Measurements from ENCODE around the gene ARHGEF16. TPM values are rescaled to one million over a fixed set of nuclear protein-coding genes. Genes with fewer than 3 reads are reported as not detected.

The ARHGEF16 gene
- total RNA-seq, 1 donor from 2014 or later = 33.0 TPM

GRCh38 chr1:3490046-3490745 is 35.7 kb downstream of the ARHGEF16 start:
- no peak for TF ChIP-seq CTCF (IDR thresholded peaks at IDR 0.05; ENCODE audit: insufficient read depth, low read length, poor library complexity, severe bottlenecking)
- no peaks in the 10 kb centered on the region for H3K36me3 ChIP-seq (ENCODE audit: control insufficient read depth, insufficient read depth, low read length)
- DNase-seq (ENCODE audit: low read depth) = no peak
- H3K27me3 ChIP-seq (ENCODE audit: control insufficient read depth, insufficient read depth, low read length) = no peaks in the 10 kb centered on the region
- no peak overlapping the region for H3K4me3 ChIP-seq (ENCODE audit: low read depth, low read length)

- Histone ChIP-seq H3K4me3 (ENCODE audit: low read depth, low read length) (no peak overlapping the region), H3K27me3 (ENCODE audit: control insufficient read depth, insufficient read depth, low read length) (no peaks in the 10 kb centered on the region), H3K36me3 (ENCODE audit: control insufficient read depth, insufficient read depth, low read length) (no peaks in the 10 kb centered on the region)
- TF ChIP-seq CTCF (IDR thresholded peaks at IDR 0.05; ENCODE audit: insufficient read depth, low read length, poor library complexity, severe bottlenecking) = peak; percentile 97
- DNase-seq (ENCODE audit: low read depth) = no peak
Observed at GRCh38 chr1:3491291-3492246, 37.1 kb downstream of the ARHGEF16 start.

- no peak overlapping the region for H3K4me3 ChIP-seq (ENCODE audit: low read depth, low read length)
- TF ChIP-seq CTCF (IDR thresholded peaks at IDR 0.05; ENCODE audit: insufficient read depth, low read length, poor library complexity, severe bottlenecking) = no peak
Observed at GRCh38 chr1:3492545-3493246, 38.2 kb downstream of the ARHGEF16 start.

GRCh38 chr1:3494321-3495308 is 40.1 kb downstream of the ARHGEF16 start:
- Histone ChIP-seq H3K4me3 (ENCODE audit: low read depth, low read length) (no peak overlapping the region), H3K27me3 (ENCODE audit: control insufficient read depth, insufficient read depth, low read length) (peaks cover 7% of the 10 kb centered on the region), H3K36me3 (ENCODE audit: control insufficient read depth, insufficient read depth, low read length) (no peaks in the 10 kb centered on the region)
- TF ChIP-seq CTCF (IDR thresholded peaks at IDR 0.05; ENCODE audit: insufficient read depth, low read length, poor library complexity, severe bottlenecking) = no peak
- no peak for DNase-seq (ENCODE audit: low read depth)

More at GRCh38 chr1:3492545-3493246, 38.2 kb downstream of the ARHGEF16 start:
- DNase-seq (ENCODE audit: low read depth) = no peak
- H3K27me3 ChIP-seq (ENCODE audit: control insufficient read depth, insufficient read depth, low read length) = no peaks in the 10 kb centered on the region
- H3K36me3 ChIP-seq (ENCODE audit: control insufficient read depth, insufficient read depth, low read length) = no peaks in the 10 kb centered on the region
